ENCODE measurements around the gene TPCN1. TPM values are rescaled to one million over a fixed set of nuclear protein-coding genes. Genes with fewer than 3 reads are reported as not detected.

Gene TPCN1
- total RNA-seq, 2 donors from 2014 or later, result 54.7 to 111 TPM

DNA sequence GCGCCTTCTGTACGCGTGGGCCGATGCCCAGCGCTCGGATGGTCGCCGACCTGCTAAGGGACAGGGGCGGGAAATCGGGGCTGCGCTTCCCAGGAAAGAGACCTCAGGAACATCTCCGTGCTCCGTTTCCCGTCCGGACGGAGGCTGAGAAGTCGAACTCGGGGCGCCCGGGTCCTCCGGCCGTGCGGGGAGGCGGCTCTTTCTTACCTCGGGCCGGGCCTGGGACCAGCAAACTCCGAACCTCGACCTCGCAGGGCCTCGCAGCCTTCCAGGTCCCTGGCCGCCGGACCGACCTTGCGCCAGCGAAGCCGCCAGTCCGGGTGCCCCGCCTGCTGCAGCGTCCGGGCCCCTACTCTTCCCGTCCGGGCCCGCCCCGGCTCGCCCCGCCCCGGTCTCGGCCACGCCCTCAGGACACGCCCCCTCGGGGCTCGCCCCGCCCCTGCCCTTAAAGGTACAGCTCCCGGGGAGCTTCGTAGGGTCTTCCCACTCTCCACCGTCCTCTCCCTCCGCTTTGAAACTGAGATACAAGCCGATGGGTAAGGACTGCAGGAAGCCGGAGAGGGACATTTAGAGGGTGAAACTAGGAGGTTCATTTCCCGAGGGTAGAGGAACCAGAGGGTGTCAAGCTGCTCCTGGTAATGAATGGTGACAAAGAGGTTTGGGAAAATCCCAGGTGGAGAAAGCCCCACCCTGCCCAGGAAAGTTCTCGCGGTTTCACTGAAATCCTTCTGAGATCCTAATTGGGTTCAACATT, 113.7 kb downstream of the TPCN1 start, which contains the start of gene SLC8B1:
Gene SLC8B1 (minus strand): TSS at position 324 of the 754 bp plus-strand sequence. CDS start 2,231 bp downstream, outside the sequence.
- peaks cover 15 to 19% of the 10 kb centered on the region in 2 donors for H3K36me3 Mint-ChIP-seq
- H3K9me3 Mint-ChIP-seq, result no peaks in the 10 kb centered on the region
- ATAC-seq, result peak; percentile 97 to 100
- peak within 1 kb of the TSS; percentile 72 to 82 for H3K27ac Mint-ChIP-seq
- DNase-seq (ENCODE audit: low spot score in 2 of 2), result peak; percentile 88 to 95

- no peak overlapping the region for H3K27ac Mint-ChIP-seq
- ATAC-seq, result no peak
- H3K36me3 Mint-ChIP-seq, result peaks cover 4% of the 10 kb centered on the region in 2 donors
- no peaks in the 10 kb centered on the region for H3K9me3 Mint-ChIP-seq
- DNase-seq (ENCODE audit: low spot score in 2 of 2), result no peak
Measured at GRCh38 chr12:113339540-113339939, 118.3 kb downstream of the TPCN1 start.

GRCh38 chr12:113340061-113340460, 118.8 kb downstream of the TPCN1 start:
- ATAC-seq (no peak), DNase-seq (ENCODE audit: low spot score in 2 of 2) (no peak)
- no peaks in the 10 kb centered on the region for H3K36me3 Mint-ChIP-seq
- peak overlapping the region in 1 of 2 donors; percentile 44 for H3K27ac Mint-ChIP-seq
- H3K9me3 Mint-ChIP-seq, result no peaks in the 10 kb centered on the region

DNA sequence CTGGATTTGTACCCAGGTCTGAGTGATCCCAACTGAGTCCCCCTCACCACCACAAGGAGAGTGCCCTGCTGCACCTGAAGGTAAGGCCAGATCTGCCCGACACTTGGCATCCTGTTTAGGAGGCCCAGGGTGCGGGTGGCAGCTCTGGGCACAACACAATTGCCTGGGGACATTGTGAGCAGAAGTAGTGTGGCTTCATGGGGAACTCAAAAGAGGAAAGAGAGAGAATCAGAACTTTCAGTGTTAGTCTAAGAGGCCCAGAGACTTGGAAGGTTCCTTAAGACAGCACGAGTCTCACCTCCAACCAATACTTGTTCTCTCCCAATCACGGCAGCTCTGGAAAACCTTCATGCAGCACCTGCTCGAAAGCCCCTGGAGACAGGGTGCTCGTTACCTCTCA, 120.3 kb downstream of the TPCN1 start:
- Mint-ChIP-seq H3K9me3 (no peaks in the 10 kb centered on the region), H3K27ac (no peak overlapping the region), H3K36me3 (no peaks in the 10 kb centered on the region)
- ATAC-seq (no peak), DNase-seq (ENCODE audit: low spot score in 2 of 2) (no peak)

GRCh38 chr12:113345318-113345717, 124.1 kb downstream of the TPCN1 start:
- H3K27ac Mint-ChIP-seq, result no peak overlapping the region
- H3K9me3 Mint-ChIP-seq, result no peaks in the 10 kb centered on the region
- no peak for ATAC-seq
- no peak for DNase-seq (ENCODE audit: low spot score in 2 of 2)
- no peaks in the 10 kb centered on the region for H3K36me3 Mint-ChIP-seq

- Mint-ChIP-seq H3K9me3 (no peaks in the 10 kb centered on the region), H3K27ac (no peak overlapping the region), H3K36me3 (no peaks in the 10 kb centered on the region)
- DNase-seq (ENCODE audit: low spot score in 2 of 2) (no peak), ATAC-seq (no peak)
Measured at GRCh38 chr12:113346353-113346752, 125.1 kb downstream of the TPCN1 start.

GRCh38 chr12:113347107-113347506, 125.8 kb downstream of the TPCN1 start:
- Mint-ChIP-seq H3K27ac (no peak overlapping the region), H3K9me3 (no peaks in the 10 kb centered on the region), H3K36me3 (no peaks in the 10 kb centered on the region)
- no peak for ATAC-seq
- DNase-seq (ENCODE audit: low spot score in 2 of 2), result no peak

GRCh38 chr12:113347892-113348291, 126.6 kb downstream of the TPCN1 start:
- no peak for ATAC-seq
- no peaks in the 10 kb centered on the region for H3K9me3 Mint-ChIP-seq
- no peak for DNase-seq (ENCODE audit: low spot score in 2 of 2)
- no peak overlapping the region for H3K27ac Mint-ChIP-seq
- no peaks in the 10 kb centered on the region for H3K36me3 Mint-ChIP-seq

Other genes with a start within 250 kb of the TPCN1 start
- gene OAS2, start 242.9 kb upstream of the TPCN1 start, total RNA-seq, result 100 to 1,000 TPM in 1 of 2 donors, 10 to 100 TPM in 1; 56.6 to 199 TPM
- 10 to 100 TPM in 1 of 2 donors, 1 to 10 TPM in 1; 9.8 to 17.3 TPM for gene DTX1, start 164.7 kb upstream of the TPCN1 start, total RNA-seq
- gene RASAL1, start 85.7 kb upstream of the TPCN1 start, total RNA-seq, result 10 to 100 TPM in 1 of 2 donors, 1 to 10 TPM in 1; 9.8 to 15.1 TPM
- under 1 TPM; 0.45 to 0.98 TPM for gene CFAP73, start 71.7 kb upstream of the TPCN1 start, total RNA-seq
- 10 to 100 TPM; 77.3 to 96.2 TPM for gene DDX54, start 36.0 kb upstream of the TPCN1 start, total RNA-seq
- 10 to 100 TPM; 15.8 to 26.3 TPM for gene RITA1, start 35.7 kb upstream of the TPCN1 start, total RNA-seq
- gene SLC8B1, start 113.6 kb downstream of the TPCN1 start, total RNA-seq, result 10 to 100 TPM; 24.2 to 28.5 TPM
- 10 to 100 TPM; 14.7 to 14.9 TPM for gene PLBD2, start 137.1 kb downstream of the TPCN1 start, total RNA-seq
- not detected for gene SDS, start 182.4 kb downstream of the TPCN1 start, total RNA-seq
- gene SDSL, start 200.9 kb downstream of the TPCN1 start, total RNA-seq, result 1 to 10 TPM in 1 of 2 donors, not detected in 1; 2.9 TPM